HCT116 (cell line): ENCODE data around the gene SMPDL3B.

ENCODE experiments used
- RAD21 ChIP-seq: IDR thresholded peaks from 2 replicates; pipeline ENCODE4 v1.6.1; 2012; ENCODE audit warnings: low read depth, mild to moderate bottlenecking
- SIN3A ChIP-seq: IDR thresholded peaks from 2 replicates; pipeline ENCODE4 v1.6.1; 2012; ENCODE audit warnings: low read depth
- TF ChIP-seq, protein P1 (sequence below): IDR thresholded peaks from 2 replicates; pipeline ENCODE4 v1.6.1; 2012

DNA sequence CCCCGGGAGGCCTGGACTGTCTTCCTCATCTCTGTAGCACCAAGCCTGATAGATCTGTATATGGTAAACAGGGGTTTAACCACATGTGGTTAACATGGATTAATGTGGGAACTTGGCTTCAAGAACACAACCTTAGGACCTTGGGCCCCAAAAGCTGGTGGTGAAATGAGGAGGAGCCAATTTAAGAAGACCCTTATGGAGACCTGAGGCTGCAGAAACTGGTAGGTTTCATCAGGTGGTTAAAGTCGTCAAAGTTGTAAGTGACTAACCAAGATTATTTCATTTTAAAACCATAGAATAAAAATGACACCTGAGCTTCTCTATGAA is 48.5 kb upstream of the SMPDL3B start:
- TF ChIP-seq SIN3A: no peak
- no peak for TF ChIP-seq RAD21
- TF ChIP-seq, protein P1, sequence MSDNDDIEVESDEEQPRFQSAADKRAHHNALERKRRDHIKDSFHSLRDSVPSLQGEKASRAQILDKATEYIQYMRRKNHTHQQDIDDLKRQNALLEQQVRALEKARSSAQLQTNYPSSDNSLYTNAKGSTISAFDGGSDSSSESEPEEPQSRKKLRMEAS: no peak
